HG02763 (cell line): ENCODE results near the gene COL1A1.

Experiments used
- ATAC-seq: cut with Tn5 transposase; IDR thresholded peaks from one replicate; pipeline ENCODE4 v1.9.1; 2021; ENCODE audit warnings: mild to moderate bottlenecking, moderate library complexity; ENCODE audit not compliant: unreplicated experiment

COL1A1 gene

GRCh38 chr17:50144355-50144754, 57.1 kb downstream of the COL1A1 start:
- ATAC-seq = no peak

GRCh38 chr17:50143461-50144176, 57.8 kb downstream of the COL1A1 start:
- ATAC-seq = no peak

- no peak for ATAC-seq
Observed at GRCh38 chr17:50141745-50142110, 59.7 kb downstream of the COL1A1 start.

GRCh38 chr17:50141026-50141744, 60.2 kb downstream of the COL1A1 start:
- no peak for ATAC-seq

- ATAC-seq = peak; percentile 53
Observed at GRCh38 chr17:50139950-50140885, 61.2 kb downstream of the COL1A1 start.

- ATAC-seq = no peak
Observed at GRCh38 chr17:50139185-50139783, 62.1 kb downstream of the COL1A1 start.

- no peak for ATAC-seq
Observed at GRCh38 chr17:50137042-50137441, 64.4 kb downstream of the COL1A1 start.

- ATAC-seq = no peak
Observed at GRCh38 chr17:50136096-50136687, 65.2 kb downstream of the COL1A1 start.

- ATAC-seq = no peak
Observed at GRCh38 chr17:50135316-50136095, 65.9 kb downstream of the COL1A1 start.

- no peak for ATAC-seq
Observed at GRCh38 chr17:50134206-50135110, 67.0 kb downstream of the COL1A1 start.

GRCh38 chr17:50133769-50134099, 67.7 kb downstream of the COL1A1 start:
- no peak for ATAC-seq
